Lower leg skin (tissue), 3 donors: ENCODE results near the gene THSD4.

Source experiments
- POLR2A ChIP-seq, 2 donors: fragments of 450-650 bp; IDR thresholded peaks; one replicate each; pipeline ENCODE4 v1.6.1; 2016 to 2017; ENCODE audit warnings: antibody characterized with exemption in 2 of 2, mild to moderate bottlenecking in 1 of 2, moderate library complexity in 1 of 2
- TF ChIP-seq, protein P1 (sequence below), 3 donors: fragments of 450-650 bp; IDR thresholded peaks; one replicate each; pipeline ENCODE4 v1.5.1; 2016; ENCODE audit warnings: antibody characterized with exemption in 3 of 3, mild to moderate bottlenecking in 3 of 3, moderate library complexity in 2 of 3

DNA sequence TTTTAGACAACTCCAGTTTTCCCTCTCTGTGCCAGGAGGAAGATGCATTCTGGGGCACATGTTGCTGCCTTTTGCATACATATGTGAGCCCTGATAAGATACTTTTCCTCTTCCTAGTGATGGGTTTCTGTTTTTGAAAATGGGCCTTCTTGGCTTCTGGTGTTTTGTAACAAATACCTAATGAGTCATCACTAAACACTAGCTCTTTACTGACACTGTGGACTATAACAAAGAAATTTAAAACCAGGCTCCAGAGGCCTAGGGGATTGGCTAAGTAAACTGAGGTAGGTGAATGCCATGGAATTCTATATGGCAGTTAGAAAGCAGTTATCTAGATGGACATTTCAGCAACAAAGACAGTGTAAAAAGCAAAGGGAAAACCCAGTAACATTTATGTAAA is 601.7 kb downstream of the THSD4 start:
- TF ChIP-seq, protein P1, sequence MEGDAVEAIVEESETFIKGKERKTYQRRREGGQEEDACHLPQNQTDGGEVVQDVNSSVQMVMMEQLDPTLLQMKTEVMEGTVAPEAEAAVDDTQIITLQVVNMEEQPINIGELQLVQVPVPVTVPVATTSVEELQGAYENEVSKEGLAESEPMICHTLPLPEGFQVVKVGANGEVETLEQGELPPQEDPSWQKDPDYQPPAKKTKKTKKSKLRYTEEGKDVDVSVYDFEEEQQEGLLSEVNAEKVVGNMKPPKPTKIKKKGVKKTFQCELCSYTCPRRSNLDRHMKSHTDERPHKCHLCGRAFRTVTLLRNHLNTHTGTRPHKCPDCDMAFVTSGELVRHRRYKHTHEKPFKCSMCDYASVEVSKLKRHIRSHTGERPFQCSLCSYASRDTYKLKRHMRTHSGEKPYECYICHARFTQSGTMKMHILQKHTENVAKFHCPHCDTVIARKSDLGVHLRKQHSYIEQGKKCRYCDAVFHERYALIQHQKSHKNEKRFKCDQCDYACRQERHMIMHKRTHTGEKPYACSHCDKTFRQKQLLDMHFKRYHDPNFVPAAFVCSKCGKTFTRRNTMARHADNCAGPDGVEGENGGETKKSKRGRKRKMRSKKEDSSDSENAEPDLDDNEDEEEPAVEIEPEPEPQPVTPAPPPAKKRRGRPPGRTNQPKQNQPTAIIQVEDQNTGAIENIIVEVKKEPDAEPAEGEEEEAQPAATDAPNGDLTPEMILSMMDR (IDR thresholded peaks at IDR 0.05) = no peak
- no peak for TF ChIP-seq POLR2A (IDR thresholded peaks at IDR 0.05)
